ENCODE data around the gene SATB2.

Gene SATB2

DNA sequence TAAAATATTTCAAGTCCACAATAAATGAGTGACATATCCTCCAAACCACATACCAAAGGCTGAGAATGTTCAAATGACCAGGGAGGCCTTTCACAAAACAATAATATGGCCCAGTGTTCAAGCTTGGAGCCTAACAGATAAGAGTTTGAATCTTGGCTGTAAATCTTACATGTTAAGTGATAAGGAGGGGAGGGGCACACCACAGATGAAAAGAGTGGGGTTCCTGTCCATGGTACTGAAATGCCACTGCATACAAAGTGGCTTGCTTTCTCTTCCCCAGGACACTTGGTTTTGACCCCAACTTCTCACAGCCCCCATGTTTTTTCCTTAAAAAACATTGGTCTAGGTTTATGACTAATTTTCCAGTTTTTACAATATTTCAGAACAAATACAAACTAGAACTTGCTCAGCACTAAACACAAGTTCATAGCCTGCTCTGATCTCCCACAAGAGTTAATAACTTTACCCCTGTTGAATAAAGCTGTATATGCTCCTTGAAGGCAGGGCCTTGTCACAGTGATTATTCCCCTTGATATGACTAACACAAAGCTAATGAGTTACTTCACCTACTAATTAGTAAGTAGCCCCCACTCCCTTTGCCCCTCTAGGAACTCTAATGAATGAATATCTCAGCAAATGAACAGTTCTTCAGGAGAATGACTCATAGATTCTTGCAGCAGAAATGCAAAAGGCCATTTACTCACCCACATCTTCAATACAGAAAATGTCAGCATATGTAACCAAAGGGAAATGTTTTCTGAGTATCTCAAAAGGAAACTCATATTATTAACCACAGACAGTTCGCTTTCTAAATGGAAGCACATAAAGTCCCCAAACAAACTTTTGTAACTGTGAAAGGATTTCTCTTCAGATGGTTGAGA lies 142.2 kb downstream of the SATB2 start:
- DNase-seq, result no peak

GRCh38 chr2:199312931-199313330 lies 144.8 kb downstream of the SATB2 start:
- DNase-seq, result no peak

DNA sequence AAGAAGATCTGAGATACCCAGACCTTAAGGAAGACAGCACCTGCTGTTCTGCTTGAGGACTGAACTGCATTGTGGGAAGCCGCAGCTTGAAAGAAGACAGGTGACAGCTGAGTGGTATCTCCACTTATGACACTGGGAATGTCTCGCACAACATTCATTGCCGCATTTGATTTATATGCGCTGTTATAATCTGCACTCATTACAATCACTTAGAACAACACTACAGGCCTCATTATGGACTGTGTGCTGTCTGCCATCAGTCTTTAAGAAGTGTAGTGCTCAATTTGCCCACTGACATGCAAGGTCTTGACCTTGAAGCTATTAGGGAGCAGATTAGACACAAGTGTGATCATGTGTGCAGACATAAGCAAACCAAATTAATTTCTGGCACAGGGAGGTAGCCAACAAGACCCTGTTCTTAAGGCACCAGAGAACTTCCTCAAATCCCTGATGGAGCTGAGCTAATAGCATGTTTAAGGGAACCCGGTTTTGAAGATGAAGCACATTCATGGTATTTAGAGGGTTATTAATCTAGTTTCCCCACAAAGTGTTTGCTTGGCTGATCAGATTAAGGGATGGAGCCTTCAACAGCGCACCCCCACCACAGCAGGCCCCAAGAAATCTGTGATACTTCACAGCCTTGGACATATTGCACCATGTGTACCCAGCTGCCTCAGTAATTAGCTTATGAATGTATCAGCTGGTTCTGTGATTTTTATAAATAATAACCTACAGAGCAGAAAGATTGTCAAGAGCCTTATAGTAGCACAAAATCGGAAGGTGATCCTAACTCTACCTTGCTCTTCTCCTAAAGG lies 146.8 kb downstream of the SATB2 start:
- no peak for DNase-seq

DNA sequence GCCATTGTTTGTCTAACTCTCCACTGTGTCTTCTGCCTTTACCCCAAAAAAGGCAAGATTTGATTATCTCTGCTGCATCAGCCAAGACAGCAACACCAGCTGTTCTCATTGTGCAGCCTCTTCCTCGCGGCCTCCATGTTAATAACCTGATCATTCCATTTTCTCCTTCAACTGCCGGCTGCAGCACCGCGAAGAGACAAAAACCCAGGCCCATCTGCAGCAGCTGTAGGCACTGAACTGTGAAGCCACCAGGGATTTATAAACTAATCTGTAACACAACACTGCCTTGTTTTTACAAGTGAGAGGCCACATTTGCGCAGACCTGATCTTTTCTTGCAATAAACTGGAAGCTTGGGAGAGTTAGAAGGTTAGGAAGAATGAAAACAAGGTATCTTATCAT lies 147.8 kb downstream of the SATB2 start:
- no peak for DNase-seq

- no peak for DNase-seq
Observed at GRCh38 chr2:199309411-199309810, 148.3 kb downstream of the SATB2 start.

- no peak for DNase-seq
Observed at GRCh38 chr2:199308567-199308966, 149.2 kb downstream of the SATB2 start.

DNA sequence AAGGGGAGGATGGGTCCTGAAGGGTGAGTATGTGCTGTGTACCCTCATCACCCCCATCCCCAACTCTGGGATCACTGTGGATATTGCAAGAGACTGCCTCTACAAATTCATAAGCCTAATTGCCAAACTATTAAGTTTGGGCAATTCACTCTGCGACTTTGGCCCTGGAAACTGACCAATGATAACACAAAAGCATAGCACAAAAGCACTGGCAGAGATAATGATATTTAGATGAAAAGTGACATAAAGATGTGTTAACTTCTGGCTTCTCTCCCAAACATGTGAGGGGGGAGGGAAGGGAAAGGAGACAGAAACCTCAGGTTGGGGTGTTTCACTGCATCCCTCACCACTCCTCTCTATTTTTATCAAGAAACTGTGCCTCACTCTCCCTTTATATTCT lies 150.3 kb downstream of the SATB2 start:
- no peak for DNase-seq

DNA sequence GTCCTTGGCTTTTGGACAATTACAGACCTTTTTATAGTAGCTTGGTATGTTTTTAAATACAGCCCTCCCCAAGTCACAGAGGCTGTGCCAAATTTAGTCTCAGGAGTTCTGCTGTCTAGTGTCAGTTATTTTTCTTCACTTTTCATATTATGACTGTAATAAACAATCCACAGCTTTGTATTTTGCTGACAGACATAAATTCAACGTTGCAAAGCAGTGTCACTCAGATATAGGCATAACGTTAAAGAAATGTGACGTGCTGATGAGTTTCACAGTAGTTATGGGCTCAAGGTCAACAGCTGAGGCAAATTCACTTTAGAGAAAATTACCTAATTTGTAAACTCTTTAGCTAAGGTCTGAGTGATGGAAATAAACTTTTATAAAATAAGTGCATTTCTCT lies 151.6 kb downstream of the SATB2 start:
- DNase-seq, result no peak

DNA sequence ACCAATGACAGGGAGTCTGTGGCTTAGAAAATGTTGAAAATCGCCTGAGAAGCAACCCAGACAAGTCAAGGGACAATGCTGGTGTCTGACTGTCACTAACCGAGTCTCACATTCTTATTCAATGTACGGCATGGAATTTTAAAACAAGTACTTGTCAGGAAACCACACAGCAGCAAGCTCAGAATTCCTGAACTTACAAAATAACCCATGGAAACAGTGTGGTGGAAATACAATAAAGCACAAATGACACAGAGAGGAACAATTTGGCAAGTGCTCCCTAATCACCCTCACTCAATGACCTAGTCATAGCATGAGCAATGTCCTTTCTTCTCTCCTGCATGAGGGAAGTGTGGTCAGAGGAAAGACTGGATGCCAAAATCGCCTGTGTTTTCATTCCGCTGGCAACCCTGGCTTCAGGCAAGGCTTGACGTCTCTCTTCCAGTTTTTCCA lies 154.0 kb downstream of the SATB2 start:
- DNase-seq, result no peak

GRCh38 chr2:199302851-199303250 lies 154.9 kb downstream of the SATB2 start:
- DNase-seq, result no peak

- no peak for DNase-seq
Observed at GRCh38 chr2:199288424-199288823, 169.3 kb downstream of the SATB2 start.

DNA sequence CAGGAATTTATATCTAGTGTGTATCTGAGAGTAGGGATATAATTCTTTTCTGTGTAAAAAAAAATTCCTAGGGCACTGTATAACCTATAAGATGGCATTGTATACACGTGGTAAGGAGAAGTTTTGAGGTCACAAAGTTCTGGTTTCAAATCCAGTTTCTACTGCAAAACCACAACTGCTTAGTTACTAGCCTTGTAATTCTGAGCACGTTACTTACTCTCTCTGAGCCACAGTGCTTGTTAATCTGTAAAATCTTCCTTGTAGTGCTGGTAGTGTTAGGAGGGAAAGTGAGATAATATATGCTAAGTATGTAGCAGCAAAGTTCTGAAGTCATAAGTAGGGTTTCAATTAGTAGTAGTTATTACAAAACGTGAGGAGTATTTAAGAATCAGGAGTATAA lies 175.4 kb downstream of the SATB2 start:
- DNase-seq, result no peak

DNA sequence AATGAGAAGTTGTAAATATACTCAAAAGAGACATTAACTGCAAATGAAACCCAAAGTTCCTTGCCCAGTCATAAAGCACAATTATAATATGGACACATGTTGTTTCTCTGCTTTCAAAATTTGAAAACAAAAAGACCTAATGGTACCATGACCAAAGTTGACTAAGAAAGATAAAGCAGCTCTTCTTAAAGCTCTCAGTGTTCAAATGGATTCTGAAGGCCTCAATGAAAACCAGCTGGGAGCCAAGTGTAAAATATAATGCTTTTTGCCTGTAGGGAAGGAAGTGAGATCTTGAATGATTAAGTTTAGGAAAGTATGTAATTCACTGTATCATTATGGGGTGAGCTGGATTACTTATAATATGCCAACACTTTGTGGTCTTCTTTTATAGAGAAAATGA lies 178.6 kb downstream of the SATB2 start:
- DNase-seq, result no peak

GRCh38 chr2:199278099-199278498 lies 179.6 kb downstream of the SATB2 start:
- DNase-seq, result no peak

- DNase-seq, result no peak
Observed at GRCh38 chr2:199273042-199273511, 184.7 kb downstream of the SATB2 start.

- no peak for DNase-seq
Observed at GRCh38 chr2:199261936-199262335, 195.8 kb downstream of the SATB2 start.

DNA sequence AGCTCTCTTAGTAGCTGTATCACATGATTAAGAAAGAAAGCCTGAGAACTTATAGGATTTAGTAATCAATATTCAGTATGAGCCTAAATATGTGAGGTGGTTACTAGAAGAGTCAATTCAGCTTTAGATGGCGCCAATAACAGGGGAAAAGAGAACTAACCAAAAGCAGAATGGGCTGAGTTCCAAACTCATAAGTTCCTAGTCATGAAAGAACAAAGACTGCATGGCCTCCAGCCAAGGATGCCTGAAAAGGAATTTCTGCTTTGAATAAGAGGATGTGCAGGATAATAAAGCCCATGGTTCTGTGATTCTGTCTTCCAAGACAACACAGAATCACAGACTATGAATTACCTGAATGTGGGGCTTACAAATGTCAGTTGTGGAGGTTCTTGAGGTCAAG lies 196.5 kb downstream of the SATB2 start:
- DNase-seq, result no peak

GRCh38 chr2:199259671-199260070 lies 198.1 kb downstream of the SATB2 start:
- no peak for DNase-seq

- no peak for DNase-seq
Observed at GRCh38 chr2:199258291-199258690, 199.4 kb downstream of the SATB2 start.

DNA sequence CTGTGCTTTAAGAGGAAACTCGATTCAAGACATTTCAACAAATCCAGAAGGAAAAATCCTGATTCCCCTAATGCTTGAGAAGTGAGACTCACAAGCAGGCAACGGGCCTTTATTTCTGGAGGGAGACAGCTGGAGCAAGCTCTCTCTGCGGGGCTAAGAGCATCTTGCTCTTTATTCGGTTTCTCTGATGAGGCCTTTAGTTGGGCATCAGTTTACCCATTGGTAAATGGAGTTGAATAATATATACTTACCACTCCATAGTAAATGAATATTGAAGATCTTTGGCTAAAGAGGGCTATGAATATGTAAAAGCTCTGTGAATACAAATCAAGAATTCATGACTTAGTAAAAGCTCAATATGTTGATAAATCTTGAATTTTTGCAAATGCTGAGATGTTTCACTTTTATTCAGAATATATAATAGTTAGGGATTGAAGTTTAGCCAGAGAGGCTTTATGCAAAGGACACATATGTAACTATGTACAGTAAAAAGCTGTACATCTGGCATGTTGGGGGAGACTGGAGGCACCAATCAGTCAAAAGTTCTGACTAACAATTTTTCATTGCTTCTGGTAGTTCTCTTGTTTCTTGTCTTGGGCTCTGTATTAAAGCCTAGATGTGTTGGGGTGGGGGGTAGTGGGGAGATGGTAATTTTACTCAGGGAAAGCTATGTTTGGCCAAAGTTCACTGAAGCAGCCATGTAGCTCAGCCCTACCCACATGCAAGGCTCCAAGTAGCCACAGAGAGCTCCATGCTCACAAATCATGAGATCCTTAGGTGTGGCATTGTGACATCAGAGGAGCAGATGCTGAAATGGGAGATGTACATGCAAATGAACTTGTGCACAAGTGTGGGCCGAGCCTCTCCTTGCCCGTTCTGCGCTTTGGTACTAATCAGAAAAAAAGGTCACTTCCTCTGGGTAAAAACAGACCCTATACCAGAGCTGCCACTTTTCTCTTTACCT lies 200.2 kb downstream of the SATB2 start:
- DNase-seq, result no peak

- no peak for DNase-seq
Observed at GRCh38 chr2:199230091-199230490, 227.6 kb downstream of the SATB2 start.
